HUES64 (cell line): Measurements from ENCODE around the gene SDHAF3.
"Not testable (repeated sequence)": the region's sequence is repeated elsewhere in the genome, so short reads cannot be mapped to it uniquely, and the experiment has no call there.

Source experiments
- H3K27ac ChIP-seq: 2 replicates; pipeline ENCODE4 v1.7.0; 2013; ENCODE audit warnings: low read depth, low read length, inconsistent platforms
- H3K27me3 ChIP-seq: 2 replicates; pipeline ENCODE4 v1.6.1; 2013; ENCODE audit warnings: mild to moderate bottlenecking, low read length; ENCODE audit not compliant: insufficient read depth
- H3K36me3 ChIP-seq: 2 replicates; pipeline ENCODE4 v1.6.1; 2013; ENCODE audit warnings: mild to moderate bottlenecking, low read length; ENCODE audit not compliant: insufficient read depth
- H3K4me1 ChIP-seq: 2 replicates; pipeline ENCODE4 v1.6.1; 2013; ENCODE audit warnings: mild to moderate bottlenecking, low read length, moderate library complexity; ENCODE audit not compliant: insufficient read depth
- H3K4me3 ChIP-seq: 2 replicates; pipeline ENCODE4 v1.5.1; 2013; ENCODE audit warnings: mild to moderate bottlenecking, low read length, moderate library complexity
- H3K9ac ChIP-seq: 2 replicates; pipeline ENCODE4 v1.6.1; 2013; ENCODE audit warnings: mild to moderate bottlenecking, low read depth, low read length
- H3K9me3 ChIP-seq: 2 replicates; pipeline ENCODE4 v1.6.1; 2013; ENCODE audit warnings: low read depth, low read length; ENCODE audit not compliant: insufficient read depth
- WGBS: fragments of 150-250, 120-280 bp; methylation state at CpG from one replicate; pipeline ENCODE4 v1.1.7; 2013; ENCODE audit warnings: missing lambda C conversion rate; 5-methylcytosine and 5-hydroxymethylcytosine counted together

Gene SDHAF3

DNA sequence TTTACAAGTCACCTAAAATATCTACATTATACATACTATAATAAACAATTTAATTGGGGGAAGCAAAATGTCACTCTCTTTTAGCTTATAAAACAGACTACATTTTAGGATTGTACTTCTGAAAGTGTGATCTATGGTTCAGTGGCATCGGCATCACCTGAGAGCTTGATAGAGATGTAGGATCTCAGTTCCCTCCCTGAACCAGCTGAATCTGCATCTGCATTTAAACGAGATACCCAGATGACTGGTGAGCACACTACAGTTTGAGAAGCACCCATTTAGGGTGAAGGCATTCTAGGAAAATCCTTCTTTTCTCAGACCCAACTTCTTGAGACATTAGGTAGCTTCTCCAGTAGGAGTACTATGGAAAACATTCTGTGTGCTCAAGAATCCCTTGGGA lies 21.5 kb upstream of the SDHAF3 start:
- H3K36me3 ChIP-seq = no peaks in the 10 kb centered on the region

DNA sequence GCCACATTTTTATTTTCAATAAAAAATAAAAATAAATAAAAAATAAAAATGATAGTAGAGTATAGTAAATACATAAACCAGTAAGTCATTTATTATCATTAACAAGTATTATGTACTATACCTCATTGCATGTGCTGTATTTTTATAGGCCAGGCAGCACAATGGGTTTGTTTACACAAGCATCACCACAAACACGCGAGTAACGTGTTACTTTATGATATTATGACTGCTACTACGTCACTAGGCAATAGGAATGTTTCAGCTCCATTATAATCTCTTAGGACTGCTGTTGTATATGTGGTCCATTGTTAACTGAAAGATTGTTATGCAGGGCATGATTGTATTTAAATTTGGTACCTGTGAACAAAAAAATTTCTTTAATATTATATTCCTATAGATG lies 20.8 kb upstream of the SDHAF3 start:
- no peaks in the 10 kb centered on the region for H3K9me3 ChIP-seq
- H3K9ac ChIP-seq = no peak overlapping the region
- H3K27ac ChIP-seq = no peak overlapping the region
- 96% methylated on average over 4 of the region's 4 CpGs for WGBS
- H3K27me3 ChIP-seq = no peaks in the 10 kb centered on the region
- H3K4me3 ChIP-seq = no peak overlapping the region
- H3K4me1 ChIP-seq = no peaks in the 10 kb centered on the region
- H3K36me3 ChIP-seq = no peaks in the 10 kb centered on the region

More for the DNA sequence above, 21.5 kb upstream of the SDHAF3 start:
- no peaks in the 10 kb centered on the region for H3K4me1 ChIP-seq
- 75% methylated on average over 2 of the region's 2 CpGs for WGBS
- H3K9ac ChIP-seq = no peak overlapping the region
- no peak overlapping the region for H3K27ac ChIP-seq
- no peaks in the 10 kb centered on the region for H3K27me3 ChIP-seq
- no peaks in the 10 kb centered on the region for H3K9me3 ChIP-seq
- H3K4me3 ChIP-seq = no peak overlapping the region

DNA sequence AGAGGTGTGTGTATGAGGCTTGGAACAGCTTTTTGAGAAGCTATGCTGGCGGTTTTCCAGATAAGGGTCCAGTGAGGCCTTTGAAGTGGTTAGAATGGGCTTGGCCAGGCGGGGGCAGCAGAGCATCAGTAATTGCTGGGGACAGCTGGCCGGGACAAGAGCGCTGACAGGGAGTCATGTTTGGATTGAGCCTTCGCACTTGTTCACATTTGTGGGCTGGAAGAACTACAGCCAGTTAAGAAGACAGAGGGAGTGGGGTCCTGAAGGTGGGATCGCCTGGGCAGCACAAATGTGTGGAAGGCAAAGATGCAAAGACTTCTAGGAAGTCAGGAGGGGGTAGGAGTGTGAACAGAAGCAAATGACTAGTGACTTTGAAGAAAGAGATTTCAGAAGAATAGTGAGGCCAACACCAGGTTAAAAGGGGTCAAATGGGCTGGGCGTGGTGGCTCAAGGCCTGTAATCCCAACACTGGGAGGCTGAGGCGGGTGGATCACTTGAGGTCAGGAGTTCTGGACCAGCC lies 12.7 kb upstream of the SDHAF3 start:
- no peak overlapping the region for H3K9ac ChIP-seq
- H3K9me3 ChIP-seq = peaks cover 6% of the 10 kb centered on the region
- H3K4me1 ChIP-seq = no peaks in the 10 kb centered on the region
- no peaks in the 10 kb centered on the region for H3K27me3 ChIP-seq
- WGBS = 27% methylated on average over 8 of the region's 8 CpGs
- H3K4me3 ChIP-seq = no peak overlapping the region
- H3K27ac ChIP-seq = no peak overlapping the region
- no peaks in the 10 kb centered on the region for H3K36me3 ChIP-seq

DNA sequence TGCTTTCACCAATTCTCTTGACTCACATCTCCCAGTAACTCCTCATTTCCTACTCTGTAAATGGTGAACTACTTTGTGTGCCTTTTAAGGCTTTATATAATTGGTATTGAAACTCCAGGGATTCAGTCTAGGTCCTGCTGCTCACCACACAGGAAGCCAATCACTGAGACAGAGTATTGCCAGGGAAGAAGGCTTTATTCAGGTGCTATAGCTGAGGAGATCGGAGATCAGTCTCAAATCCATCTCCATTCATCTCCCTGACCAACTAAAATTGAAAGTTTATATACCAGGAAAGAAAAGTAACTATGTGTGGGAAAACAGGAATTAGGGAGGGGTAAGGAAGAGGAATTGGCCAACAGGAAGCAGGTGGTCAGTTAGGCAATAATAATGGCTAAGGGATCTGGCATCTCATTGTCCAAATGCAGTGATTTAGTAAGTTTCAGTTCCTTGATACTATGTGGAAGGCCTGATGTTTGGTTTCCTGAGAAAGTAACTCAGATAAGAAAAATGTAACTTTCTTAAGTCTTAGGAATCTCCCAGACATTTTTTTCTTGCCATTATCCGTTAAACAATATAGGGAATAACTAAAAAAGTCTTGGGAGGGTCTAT lies 10.2 kb upstream of the SDHAF3 start:
- no peaks in the 10 kb centered on the region for H3K4me1 ChIP-seq
- H3K9me3 ChIP-seq = peaks cover 6% of the 10 kb centered on the region
- no peak overlapping the region for H3K4me3 ChIP-seq
- H3K36me3 ChIP-seq = no peaks in the 10 kb centered on the region
- H3K27ac ChIP-seq = no peak overlapping the region
- no CpG with 5 or more reads among the region's 2 CpGs for WGBS
- no peak overlapping the region for H3K9ac ChIP-seq
- no peaks in the 10 kb centered on the region for H3K27me3 ChIP-seq

DNA sequence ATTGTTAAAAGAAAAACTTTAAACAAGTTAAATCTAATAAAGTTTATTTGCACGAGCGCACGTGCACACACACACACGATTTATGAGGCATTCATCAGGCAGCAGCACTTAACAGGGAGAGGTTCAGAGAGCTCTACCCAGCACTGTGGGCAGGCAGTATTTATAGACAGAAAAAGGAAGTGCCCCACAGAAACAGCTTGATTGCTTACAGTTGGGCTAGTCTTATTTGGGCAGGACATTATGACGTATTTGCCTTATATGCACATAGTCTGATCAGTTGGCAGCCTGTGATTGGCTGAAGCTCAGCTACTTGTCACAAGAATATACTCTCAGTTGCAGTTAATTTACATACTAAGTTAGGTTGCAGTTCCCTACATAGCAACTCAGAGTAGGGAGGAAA lies 1.2 kb upstream of the SDHAF3 start:
- Histone ChIP-seq H3K27ac (no peak overlapping the region), H3K4me1 (peaks cover 7% of the 10 kb centered on the region; the same call in 1 of the 2 replicates), H3K9me3 (no peaks in the 10 kb centered on the region), H3K27me3 (no peaks in the 10 kb centered on the region), H3K9ac (no peak overlapping the region), H3K4me3 (no peak overlapping the region), H3K36me3 (no peaks in the 10 kb centered on the region)
- 96% methylated on average over 5 of the region's 5 CpGs for WGBS

DNA sequence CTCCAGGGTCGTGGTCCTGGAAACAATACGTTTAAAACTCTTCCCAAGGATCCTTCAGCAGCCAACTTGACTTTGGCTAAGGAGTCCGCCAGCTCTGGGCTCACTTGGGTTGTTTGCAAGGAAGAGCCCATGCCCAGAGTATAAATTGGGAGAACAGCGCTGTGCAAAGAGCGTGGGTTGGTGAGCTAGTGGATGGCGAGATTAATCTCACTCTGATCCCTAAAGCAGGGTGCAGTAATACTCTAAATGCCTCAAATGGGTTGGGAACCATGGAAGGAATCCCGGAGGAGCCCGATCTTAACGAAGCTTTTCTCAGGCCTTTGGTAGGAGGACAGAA lies 495 bp upstream of the SDHAF3 start:
- H3K27ac ChIP-seq = peak overlapping the region; percentile 61

DNA sequence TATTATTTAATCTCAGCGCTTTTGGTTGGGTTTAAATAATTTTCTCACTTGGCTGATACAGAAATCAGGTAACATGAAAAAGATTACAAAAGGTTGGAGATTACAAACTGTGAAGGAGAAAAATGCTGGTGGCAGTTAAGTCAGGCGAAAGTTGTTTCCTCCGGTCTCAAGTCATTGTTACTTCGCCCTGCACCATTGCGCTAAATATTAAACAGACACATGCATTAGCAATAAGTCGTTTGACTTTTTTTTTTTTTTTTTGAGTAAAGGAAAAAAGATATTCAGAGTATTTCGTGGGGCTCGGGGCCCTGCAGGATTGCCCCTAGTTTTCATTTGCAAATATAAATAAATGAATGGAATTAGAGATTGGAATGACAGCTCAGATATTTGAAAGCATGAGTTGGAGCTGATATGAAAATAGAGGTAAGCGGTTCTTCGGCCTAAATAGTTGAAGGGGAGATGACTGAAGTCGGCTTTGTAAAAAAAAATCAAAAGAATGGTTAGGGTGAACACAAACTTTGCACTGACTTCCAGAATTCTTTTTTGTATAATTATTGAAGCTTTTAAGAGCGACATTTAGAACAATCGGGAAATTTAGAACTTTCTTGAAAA lies 914 bp downstream of the SDHAF3 start:
- H3K4me3 ChIP-seq = peak overlapping the region; percentile 85
- peaks cover 7% of the 10 kb centered on the region; the same call in 1 of the 2 replicates for H3K4me1 ChIP-seq
- no peaks in the 10 kb centered on the region for H3K9me3 ChIP-seq
- WGBS = 27% methylated on average over 12 of the region's 13 CpGs
- no peaks in the 10 kb centered on the region for H3K36me3 ChIP-seq
- no peaks in the 10 kb centered on the region for H3K27me3 ChIP-seq
- H3K9ac ChIP-seq = peak overlapping the region; percentile 94
- peak overlapping the region; percentile 72; the same call in 1 of the 2 replicates for H3K27ac ChIP-seq

More for the DNA sequence above, 495 bp upstream of the SDHAF3 start:
- no peaks in the 10 kb centered on the region for H3K27me3 ChIP-seq
- WGBS = 76% methylated on average over 9 of the region's 9 CpGs
- no peaks in the 10 kb centered on the region for H3K9me3 ChIP-seq
- H3K36me3 ChIP-seq = no peaks in the 10 kb centered on the region
- H3K4me1 ChIP-seq = peaks cover 7% of the 10 kb centered on the region; the same call in 1 of the 2 replicates
- peak overlapping the region; percentile 85 for H3K4me3 ChIP-seq
- peak overlapping the region; percentile 54; the same call in 1 of the 2 replicates for H3K9ac ChIP-seq

DNA sequence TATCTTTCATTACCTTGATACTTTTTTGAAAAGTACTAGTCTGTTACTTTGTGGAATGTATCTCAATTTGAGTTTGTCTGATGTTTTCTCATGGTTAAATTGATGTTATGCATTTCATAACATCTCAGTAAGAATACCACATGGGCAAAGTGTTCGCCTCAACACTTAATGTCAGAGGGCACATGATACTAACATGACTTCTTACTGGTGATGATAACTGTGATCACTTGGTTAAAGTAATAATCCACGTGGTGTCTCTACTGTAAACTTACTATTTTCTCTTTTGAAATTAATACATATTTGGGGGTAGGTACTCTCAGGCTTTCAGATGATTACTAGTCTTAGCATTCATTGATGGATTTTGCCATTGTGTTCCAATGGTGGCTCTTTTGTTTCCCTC lies 2.2 kb downstream of the SDHAF3 start:
- H3K9ac ChIP-seq = no peak overlapping the region
- H3K27me3 ChIP-seq = no peaks in the 10 kb centered on the region
- H3K4me1 ChIP-seq = peaks cover 7% of the 10 kb centered on the region; the same call in 1 of the 2 replicates
- no peak overlapping the region for H3K4me3 ChIP-seq
- no peak overlapping the region for H3K27ac ChIP-seq
- H3K9me3 ChIP-seq = no peaks in the 10 kb centered on the region
- no peaks in the 10 kb centered on the region for H3K36me3 ChIP-seq
- 93% methylated on average over 2 of the region's 2 CpGs for WGBS

DNA sequence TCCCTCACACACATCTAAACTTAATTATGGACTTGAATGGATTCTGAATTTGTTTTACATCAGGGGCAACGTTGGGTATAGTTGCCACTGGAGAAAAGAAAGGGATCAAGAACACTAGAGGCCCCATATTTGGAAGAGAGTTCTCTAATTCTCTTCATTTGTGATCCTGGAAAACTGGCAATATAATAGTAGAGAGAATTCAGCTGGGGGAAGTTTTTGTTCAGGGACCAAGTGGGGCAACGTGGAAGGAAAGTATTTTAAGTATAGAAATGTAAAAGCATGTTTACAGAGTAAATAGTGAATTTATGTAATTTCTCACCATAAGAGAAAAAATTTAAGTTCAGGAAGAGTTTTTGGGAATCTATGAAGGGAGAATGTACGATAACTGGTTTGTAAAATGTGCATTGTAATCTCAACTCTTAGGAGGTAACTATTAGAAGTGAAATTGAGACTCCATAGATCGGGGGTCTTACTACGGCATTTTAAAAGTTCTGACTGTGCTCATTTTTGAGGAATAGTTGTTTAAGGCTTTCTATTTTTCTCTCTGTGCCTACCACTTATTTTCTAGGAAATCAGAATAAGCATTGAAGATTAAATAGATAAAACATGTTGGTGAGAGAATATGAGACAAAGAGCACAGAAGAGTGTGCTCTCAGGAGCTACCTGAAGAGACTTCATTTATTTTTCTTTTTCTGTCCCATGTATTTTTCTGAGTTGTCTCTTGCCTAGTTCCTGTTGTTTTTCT lies 3.4 kb downstream of the SDHAF3 start:
- Histone ChIP-seq H3K4me3 (no peak overlapping the region), H3K27me3 (no peaks in the 10 kb centered on the region), H3K9ac (no peak overlapping the region), H3K9me3 (no peaks in the 10 kb centered on the region), H3K4me1 (peaks cover 7% of the 10 kb centered on the region; the same call in 1 of the 2 replicates), H3K36me3 (no peaks in the 10 kb centered on the region), H3K27ac (no peak overlapping the region)
- WGBS = 90% methylated on average over 5 of the region's 5 CpGs

DNA sequence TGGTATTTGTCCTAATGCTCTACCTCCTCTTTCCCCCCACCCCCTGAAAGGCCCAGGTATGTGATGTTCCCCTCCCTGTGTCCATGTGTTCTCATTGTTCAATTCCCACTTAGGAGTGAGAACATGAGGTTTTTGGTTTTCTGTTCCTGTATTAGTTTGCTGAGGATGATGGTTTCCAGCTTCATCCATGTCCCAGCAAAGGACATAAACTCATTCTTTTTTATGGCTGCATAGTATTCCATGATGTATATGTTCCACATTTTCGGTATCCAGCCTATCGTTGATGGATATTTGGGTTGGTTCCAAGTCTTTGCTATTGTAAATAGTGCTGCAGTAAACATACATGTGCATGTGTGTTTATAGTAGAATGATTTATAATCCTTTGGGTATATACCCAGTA lies 5.6 kb downstream of the SDHAF3 start:
- H3K9ac ChIP-seq, H3K27me3 ChIP-seq, H3K36me3 ChIP-seq, H3K27ac ChIP-seq, H3K9me3 ChIP-seq, H3K4me3 ChIP-seq: not testable (repeated sequence)
- 75% methylated on average over 2 of the region's 2 CpGs for WGBS
- peaks cover 18% of the 10 kb centered on the region; the same call in 1 of the 2 replicates for H3K4me1 ChIP-seq
